GM18867 (cell line): Measurements from ENCODE around the gene SEH1L.
"Not testable (repeated sequence)": the region's sequence is repeated elsewhere in the genome, so short reads cannot be mapped to it uniquely, and the experiment has no call there.

Source experiments
- ATAC-seq: cut with Tn5 transposase; IDR thresholded peaks from one replicate; pipeline ENCODE4 v1.9.1; 2021; ENCODE audit warnings: mild to moderate bottlenecking, moderate library complexity; ENCODE audit not compliant: unreplicated experiment

SEH1L gene

GRCh38 chr18:12993439-12993838 is 45.6 kb downstream of the SEH1L start:
- no peak for ATAC-seq

- ATAC-seq = no peak
These were observed 47.6 kb downstream of the SEH1L start for GRCh38 chr18:12995424-12995823.

GRCh38 chr18:12995952-12996477 is 48.2 kb downstream of the SEH1L start:
- no peak for ATAC-seq

DNA sequence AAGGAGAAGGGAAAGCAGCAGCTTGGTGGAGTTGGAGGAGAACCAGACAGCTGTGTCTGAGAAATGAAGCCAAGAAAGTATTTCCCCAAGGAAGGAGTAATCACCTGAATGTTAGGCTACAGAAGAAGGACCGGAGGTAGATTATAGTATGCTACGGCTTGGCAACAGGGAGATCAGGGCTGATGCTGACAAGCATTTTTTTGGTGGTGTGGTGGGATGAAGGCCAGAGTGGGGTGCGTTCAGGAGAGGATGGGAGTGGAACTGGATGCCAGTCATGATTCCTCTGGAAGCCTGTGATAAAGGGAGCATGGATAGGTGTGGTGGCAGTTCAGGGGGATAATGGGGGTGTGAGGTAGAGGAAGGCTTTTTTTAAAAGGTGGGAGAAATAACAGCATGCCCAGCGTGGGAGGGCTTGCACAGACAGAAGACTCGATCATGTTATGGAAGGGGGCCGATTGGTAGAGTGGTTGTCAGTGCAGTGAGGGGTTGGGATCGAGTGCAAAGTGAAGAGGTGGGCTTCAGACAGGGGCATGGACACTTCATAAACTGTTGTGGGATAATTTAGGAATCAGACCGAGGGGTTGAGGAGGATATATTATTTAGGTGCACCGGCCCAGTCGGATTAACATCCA is 49.0 kb downstream of the SEH1L start:
- no peak for ATAC-seq

- not testable (repeated sequence) for ATAC-seq
These were observed 49.5 kb downstream of the SEH1L start for GRCh38 chr18:12997330-12997729.

GRCh38 chr18:12998332-12999060 is 50.7 kb downstream of the SEH1L start:
- peak; percentile 43 for ATAC-seq

- peak; percentile 47 for ATAC-seq
These were observed 55.7 kb downstream of the SEH1L start for GRCh38 chr18:13003466-13003896.

GRCh38 chr18:13004396-13004795 is 56.6 kb downstream of the SEH1L start:
- no peak for ATAC-seq

DNA sequence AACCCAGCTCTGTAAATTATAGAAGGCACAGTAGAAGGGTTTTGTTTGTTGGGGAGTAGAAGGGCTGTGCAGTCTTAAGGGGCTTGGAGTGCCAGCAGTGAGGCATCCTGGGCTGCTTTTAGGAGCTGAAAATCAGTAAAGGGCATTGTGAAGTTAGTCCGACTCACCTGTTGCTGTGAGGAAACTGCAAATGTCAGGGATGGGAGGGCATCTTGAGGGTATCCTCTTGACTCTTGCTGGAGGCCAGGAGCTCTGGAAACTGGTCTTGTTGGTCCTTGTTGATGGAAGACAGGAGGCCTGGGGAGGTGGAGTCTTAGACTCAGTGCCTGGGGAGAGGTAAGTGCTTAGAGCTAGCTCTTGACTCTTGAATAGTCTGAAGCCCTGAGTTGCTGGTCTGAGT is 57.5 kb downstream of the SEH1L start:
- no peak for ATAC-seq

- no peak for ATAC-seq
These were observed 58.9 kb downstream of the SEH1L start for GRCh38 chr18:13006531-13007247.

GRCh38 chr18:13007248-13007560 is 59.4 kb downstream of the SEH1L start:
- ATAC-seq = no peak

DNA sequence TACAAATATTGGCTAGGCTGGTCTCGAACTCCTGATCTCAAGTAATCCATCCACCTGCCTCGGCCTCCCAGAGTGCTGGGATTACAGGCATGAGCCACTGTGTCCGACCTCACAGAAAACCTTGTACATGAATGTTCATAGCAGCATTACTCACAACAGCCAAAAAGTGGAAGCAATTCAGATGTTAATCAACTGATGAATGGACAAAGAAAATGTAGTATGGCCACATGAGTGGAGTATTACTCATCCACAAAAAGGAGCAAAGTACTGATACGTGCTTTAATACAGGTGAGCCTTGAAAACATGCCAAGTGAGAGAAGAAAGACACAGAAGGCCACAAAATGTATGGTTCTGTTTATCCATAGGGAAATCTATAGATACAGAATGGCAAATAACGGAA is 63.9 kb downstream of the SEH1L start:
- ATAC-seq = no peak

GRCh38 chr18:13014232-13014631 is 66.4 kb downstream of the SEH1L start:
- no peak for ATAC-seq

DNA sequence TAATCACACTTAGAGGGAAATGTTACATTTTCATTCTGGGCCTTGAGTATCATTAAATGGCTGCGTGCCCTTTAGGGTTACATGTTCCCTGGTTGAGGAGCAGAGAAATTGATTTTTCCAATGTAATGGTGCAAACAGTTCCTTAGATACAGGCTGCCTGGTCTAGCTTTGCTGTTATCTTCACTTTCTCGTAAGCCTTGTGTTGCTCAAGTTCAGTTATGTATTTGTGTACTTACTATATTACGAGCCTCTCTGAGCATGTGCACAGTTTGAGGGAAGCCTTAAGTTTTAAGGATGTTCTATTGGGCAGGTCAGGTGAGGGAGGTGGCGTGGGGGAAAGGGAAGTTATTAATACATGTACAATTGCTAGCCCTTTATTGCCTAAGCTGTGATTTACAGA is 67.0 kb downstream of the SEH1L start:
- no peak for ATAC-seq

DNA sequence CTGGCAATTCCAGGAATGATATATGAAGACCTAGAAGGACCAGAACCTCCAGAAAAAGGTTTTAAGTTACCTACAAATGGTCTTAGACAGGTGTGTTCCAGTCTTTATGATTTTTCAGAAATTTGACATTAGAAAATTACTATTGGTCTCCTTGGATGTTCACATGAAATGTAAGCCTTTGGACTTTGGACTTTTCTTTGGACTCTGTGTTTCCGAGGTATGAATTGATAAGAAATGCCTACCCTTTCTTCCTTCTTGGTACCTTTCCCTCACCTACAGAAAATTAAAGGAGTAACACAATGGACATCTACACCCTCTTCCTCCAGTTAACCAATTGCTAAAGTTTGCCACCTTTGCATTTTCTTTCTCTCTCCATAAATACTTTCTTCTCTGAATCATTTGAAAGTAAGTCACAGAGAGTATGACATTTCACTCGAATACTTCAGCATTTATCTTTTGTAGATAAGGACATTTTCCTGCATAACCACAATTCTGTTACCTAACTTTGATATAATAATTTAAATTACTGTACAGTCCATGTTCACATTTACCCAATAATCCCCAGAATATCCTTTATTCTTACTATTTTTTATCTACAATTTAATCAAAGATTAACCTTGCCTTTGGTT is 69.5 kb downstream of the SEH1L start:
- ATAC-seq = no peak

DNA sequence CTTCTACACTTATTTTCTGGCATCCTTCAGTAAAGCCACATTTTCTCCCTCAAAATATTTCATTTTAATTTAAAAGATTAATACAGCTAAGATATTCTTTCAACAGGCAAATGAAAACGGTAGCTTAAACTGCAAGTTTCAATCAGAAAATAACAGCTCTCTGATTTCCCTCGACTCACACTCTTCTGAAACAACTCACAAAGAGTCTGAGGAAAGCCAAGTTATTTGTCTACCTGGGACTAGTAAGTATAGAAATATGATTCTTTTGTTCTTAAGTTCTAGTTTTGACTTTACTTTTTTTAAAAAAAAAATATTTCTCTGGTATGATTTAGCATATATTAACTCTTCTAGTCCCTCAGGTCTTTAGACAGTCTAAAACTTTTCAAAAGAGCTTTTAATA is 70.6 kb downstream of the SEH1L start:
- ATAC-seq = no peak

- ATAC-seq = peak; percentile 61
These were observed 71.5 kb downstream of the SEH1L start for GRCh38 chr18:13019301-13019700.

DNA sequence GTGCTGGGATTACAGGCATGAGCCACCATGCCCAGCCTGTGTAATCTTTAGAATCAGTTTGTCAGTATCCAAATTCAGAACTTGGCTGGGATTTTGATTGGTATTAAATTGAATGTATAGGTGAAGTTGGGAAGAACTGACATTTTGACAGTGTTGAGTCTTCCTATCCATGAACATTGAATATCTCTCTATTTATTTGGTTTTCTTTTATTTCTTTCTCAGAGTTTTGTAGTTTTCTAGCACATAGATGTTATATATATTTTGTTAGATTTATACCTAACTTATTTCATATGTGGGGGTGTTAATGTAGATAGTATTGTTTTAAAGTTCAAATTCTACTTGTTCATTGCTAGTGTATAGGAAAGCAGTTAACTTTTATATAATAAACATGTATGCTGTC is 74.8 kb downstream of the SEH1L start:
- no peak for ATAC-seq

DNA sequence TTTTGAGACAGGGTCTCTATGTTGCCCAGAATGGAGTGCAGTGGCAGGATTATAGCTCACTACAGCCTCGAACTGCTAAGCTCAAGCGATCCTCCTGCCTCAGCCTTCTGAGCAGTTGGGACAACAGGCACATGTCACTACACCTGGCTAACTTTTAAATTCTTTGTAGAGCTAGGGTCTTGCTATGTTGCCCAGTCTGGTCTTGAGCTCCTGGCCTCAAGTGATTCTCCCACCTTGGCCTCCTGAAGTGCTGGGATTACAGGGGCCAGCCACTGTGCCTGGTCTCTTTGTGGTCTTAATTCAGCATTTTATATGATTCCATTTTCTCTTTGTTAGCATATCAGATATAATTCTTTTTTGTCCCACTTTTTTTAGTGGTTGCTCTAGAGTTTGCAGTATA is 77.4 kb downstream of the SEH1L start:
- no peak for ATAC-seq

- ATAC-seq = no peak
These were observed 78.9 kb downstream of the SEH1L start for GRCh38 chr18:13026583-13027270.

DNA sequence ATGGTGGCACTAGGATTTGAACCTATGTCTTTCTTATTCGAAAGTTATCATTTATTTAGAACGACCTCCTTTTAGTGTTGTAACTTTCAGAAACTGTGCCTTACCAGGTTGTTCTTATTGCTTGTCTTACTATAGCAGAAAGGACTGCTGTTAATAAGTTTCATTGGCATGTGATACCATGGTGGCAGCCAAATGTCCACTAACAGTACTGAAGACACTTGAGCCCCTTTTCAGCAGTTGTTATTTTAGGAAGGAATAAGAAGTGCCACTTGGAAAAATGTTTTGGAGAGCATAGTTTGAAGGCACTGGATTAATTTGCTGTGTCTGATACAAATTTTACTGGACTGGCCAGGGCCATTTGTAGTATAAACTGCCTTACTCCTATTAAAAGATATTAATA is 81.1 kb downstream of the SEH1L start:
- ATAC-seq = no peak
